GM21717 (cell line): Measurements from ENCODE around the gene PIK3C2G.

Experiments
- ATAC-seq: cut with Tn5 transposase; IDR thresholded peaks from one replicate; pipeline ENCODE4 v1.9.1; 2021; ENCODE audit warnings: mild to moderate bottlenecking, moderate library complexity; ENCODE audit not compliant: unreplicated experiment

PIK3C2G gene

GRCh38 chr12:18339633-18340032 lies 78.3 kb downstream of the PIK3C2G start:
- no peak for ATAC-seq

DNA sequence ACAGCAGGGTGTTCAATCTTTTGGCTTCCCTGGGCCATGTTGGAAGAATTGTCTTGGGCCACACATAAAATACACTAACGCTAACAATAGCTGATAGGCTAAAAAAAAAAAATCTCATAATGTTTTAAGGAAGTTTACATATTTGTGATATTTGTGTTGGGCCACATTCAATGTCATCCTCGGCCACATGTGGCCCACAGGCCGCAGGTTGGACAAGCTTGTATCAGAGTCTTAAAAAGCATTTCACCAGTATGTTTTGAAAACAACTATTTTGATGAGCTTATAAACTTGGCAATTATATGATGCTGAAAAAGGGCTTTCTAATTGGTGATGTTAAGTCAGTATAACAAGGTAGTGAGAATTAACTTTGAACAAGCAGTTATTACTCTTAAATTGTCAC lies 78.9 kb downstream of the PIK3C2G start:
- ATAC-seq = no peak

DNA sequence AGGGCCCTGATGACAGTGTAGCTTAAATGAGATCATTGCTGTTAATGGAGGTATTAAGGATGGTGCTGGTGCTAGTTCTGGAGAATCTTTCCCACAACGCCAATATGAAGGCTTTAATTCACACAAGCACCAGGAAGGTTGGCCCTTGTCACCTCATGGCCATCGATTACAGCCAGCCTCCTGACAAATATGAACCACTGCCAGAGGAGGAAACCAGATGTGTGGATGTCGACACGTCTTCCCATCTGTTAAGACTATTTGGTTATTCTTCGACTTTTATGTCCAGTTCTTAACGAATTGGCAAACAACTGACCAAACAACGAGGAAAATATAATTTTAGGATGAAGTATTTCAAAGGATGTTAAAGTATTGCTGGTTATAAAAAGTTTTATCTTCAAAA lies 79.5 kb downstream of the PIK3C2G start:
- ATAC-seq = no peak

DNA sequence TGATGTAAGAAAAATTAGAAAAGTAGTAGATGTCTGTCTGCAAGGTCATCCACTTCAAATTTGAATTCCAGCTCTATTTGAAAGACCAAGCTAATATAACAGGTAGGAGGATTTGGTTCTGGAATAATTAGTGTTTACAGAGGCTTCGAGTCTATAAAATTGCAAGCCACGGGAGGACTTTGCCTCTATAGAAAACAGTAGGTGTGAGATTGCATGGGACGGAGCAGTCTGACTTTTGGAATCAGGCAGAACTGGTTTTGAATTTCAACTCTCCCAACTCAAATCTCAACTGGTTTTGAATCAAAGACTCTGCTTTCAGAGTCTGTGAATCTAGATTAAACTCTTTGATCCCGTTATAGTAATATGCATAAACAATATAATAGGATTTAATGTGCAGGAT lies 82.4 kb downstream of the PIK3C2G start:
- ATAC-seq = no peak

GRCh38 chr12:18345021-18345735 lies 83.9 kb downstream of the PIK3C2G start:
- no peak for ATAC-seq

DNA sequence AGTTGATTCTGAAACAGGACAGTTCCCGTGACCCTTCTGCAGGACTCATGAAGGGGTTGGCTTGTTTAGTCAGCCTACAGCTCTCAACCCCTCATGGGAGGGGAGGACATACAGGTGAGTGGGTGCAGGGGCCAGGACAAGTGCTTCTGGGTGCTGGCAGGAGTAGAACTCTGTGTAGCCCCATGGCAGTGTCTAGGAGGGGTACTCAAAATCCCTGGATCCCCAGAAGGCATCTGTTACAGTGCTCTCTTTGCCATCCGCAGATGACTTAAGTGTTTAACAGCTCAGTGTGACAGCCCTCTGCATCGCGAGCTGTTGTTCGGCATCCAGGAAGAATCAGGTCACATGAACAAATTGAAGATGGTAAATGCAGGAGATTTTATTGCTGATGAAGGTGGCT lies 91.0 kb downstream of the PIK3C2G start:
- no peak for ATAC-seq

DNA sequence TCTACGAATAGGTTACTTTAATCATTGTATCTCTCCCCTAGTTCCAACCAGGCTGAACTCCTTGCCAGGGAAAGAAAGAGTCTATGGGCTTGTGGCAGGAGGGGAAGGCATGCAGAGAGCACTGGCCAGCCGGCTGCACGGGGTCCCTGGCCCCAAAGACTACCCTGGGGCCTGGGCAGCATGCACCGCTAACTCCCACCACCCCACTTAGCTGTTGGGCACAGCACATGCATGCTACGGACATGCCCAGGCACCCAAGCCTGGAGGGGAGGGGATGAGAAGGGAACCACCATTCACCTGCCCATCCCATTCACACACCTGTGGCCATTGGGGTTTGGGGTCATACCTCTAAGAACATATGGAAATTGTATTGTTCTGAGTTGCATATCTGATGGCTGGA lies 94.1 kb downstream of the PIK3C2G start:
- no peak for ATAC-seq

- ATAC-seq = no peak
These were observed 96.8 kb downstream of the PIK3C2G start for GRCh38 chr12:18358077-18358476.

DNA sequence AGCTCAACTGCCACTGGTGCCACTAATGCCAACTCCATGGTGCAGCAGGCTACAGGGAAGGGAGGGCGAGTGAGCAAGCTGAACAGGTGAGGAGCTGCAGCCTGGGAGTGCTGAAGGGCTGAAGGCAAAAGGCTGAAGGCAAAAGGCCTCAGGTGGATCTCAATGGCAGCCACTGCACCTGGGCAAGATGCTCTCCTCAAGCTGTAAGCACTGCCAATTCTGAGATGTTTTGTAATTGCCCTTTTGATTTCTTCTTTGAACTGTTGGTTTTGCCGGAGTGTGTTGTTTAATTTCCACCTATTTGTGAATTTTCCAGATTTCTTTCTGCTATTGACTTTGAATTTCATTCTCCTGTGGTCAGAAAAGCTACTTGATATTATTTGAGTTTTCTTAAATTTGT lies 97.6 kb downstream of the PIK3C2G start:
- no peak for ATAC-seq

DNA sequence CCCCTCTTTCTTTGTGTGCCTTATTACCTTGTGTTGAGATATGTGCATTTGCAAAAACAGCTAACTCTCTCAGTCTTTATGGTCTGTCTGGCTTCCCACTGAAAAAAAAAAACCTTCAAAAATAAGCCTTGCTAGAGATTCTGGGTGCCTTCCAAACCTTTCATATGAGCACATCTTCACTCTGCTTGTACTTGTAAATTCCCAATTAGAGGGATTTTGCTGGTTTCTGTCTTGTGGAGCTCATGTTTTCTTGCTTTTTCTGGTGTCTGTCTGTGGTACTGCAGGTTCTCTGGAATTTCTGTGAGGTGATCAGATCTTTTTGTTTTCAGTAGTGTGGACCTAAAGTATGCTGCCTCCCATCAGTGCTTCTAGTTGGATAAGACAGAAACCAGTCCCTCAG lies 100.1 kb downstream of the PIK3C2G start:
- ATAC-seq = no peak

DNA sequence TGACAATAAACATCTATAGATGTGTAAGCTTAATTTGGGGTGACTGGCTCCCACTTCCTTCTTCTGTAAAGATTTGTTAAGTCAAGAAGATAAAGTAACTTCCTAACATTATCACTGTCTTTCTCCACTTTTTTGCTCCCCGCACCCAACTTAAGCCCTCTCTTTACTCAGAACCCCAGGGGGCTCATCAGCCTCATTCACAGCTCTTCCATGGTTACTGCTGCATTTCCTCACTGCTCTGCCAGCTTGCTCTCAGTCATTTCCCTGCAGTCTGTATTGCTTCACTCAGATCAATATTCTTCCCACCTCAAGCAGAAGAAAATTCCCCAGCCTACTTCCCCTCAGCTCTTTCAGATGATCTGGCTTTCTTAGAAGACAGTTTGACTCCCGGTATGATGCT lies 102.0 kb downstream of the PIK3C2G start:
- no peak for ATAC-seq

DNA sequence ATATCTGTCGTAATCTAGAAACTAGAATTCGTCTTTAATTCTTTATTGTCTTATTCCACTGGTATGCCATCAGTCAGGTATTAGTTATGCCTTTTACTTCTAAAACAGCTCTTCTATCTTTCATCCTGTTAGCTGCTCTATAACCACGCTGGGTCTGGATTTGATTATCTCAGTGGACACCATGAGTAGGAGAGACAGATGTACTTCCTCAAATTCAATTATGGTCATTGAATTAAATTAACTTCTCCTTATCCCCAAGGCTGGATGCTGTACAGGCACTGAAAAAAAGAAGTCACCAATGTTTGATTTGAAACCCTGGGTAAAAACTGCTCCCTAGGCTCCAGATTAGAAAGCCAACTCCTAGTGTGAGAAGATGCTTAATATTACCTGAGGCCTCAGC lies 107.3 kb downstream of the PIK3C2G start:
- no peak for ATAC-seq

GRCh38 chr12:18373181-18373580 lies 111.9 kb downstream of the PIK3C2G start:
- ATAC-seq = no peak

GRCh38 chr12:18375131-18375530 lies 113.8 kb downstream of the PIK3C2G start:
- no peak for ATAC-seq

GRCh38 chr12:18375583-18375982 lies 114.3 kb downstream of the PIK3C2G start:
- no peak for ATAC-seq

GRCh38 chr12:18382236-18382885 lies 121.0 kb downstream of the PIK3C2G start:
- ATAC-seq = no peak

- no peak for ATAC-seq
These were observed 121.9 kb downstream of the PIK3C2G start for GRCh38 chr12:18383203-18383602.

DNA sequence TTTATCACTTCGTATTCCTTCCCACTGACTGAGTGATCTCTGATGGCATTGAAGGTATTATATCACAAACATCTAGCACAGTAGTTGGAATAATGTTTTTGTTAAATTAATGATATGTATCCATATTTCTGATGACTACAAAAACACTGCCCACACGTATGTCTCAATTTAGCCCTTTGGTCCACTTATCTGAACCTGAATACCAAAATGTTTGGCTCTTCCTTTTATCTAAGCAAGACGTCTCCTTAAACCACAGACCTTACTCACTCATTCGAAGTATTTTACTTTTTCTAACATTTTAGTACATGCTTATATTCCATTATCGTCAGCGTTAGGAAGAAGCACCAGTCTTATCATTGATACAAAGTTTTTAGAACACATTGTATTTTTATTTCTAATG lies 126.4 kb downstream of the PIK3C2G start:
- no peak for ATAC-seq

DNA sequence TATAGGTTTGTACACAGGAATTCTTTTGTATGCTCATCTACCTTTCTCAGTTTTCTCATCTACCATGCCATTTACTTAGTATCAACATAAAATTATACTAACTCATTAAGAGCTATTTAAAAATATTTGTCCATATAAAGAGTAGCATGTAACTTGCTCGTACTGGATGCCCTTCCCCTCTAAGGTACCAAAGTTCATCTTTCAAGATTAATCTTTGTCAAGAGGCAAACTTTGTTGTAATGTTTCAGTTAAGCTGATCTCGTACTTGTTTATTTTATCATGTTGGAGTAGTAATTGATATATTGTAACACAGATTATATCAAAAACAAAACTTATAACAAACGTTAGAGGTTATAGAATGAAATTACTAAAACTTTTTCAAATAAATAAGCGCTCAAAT lies 128.5 kb downstream of the PIK3C2G start:
- no peak for ATAC-seq

GRCh38 chr12:18391151-18391550 lies 129.8 kb downstream of the PIK3C2G start:
- ATAC-seq = no peak

DNA sequence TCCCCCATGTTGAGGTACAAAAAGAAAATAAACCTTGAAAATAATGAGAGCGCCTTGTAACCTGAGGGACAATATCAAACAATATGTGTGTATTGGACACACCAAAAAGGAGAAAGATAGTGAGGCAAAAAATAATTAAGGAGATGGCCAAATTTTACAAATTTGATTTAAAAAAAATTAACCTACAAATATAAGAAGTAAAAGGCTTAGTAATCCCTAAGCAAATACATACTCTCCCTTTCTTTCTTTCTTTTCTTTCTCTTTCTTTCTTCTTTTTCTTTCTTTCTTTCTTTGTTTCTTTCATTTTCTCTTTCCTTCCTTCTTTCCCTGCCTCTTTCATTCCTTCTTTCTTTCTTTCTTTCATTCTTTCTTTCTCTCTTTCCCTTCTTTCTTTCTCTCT lies 133.4 kb downstream of the PIK3C2G start:
- ATAC-seq = no peak

GRCh38 chr12:18400186-18400585 lies 138.9 kb downstream of the PIK3C2G start:
- no peak for ATAC-seq
